ENCODE measurements around the gene CARNS1.

GRCh38 chr11:67438158-67438902 is 22.9 kb downstream of the CARNS1 start:
- TF ChIP-seq POLR2A (IDR thresholded peaks at IDR 0.05) (no peak), CTCF (IDR thresholded peaks at IDR 0.05) (no peak), POLR2AphosphoS5 (IDR thresholded peaks at IDR 0.05) (no peak), EP300 (IDR thresholded peaks at IDR 0.05) (no peak)
